Dermis blood vessel endothelial cell (primary cell): ENCODE measurements around the gene CAPN5. TPM values are rescaled to one million over a fixed set of nuclear protein-coding genes. Genes with fewer than 3 reads are reported as not detected.

Experiments used
- DNase-seq: peaks from one replicate; pipeline ENCODE4 v3.0.0; 2010
- total RNA-seq: library from RNA; depleted of rRNA; stranded (reverse); fragments of >200 nt; gene quantifications from 2 replicates; pipeline ENCODE4 v1.2.3, GENCODE V29; 2014

CAPN5 gene
- total RNA-seq, 1 donor from 2014 or later: 5.6 TPM

DNA sequence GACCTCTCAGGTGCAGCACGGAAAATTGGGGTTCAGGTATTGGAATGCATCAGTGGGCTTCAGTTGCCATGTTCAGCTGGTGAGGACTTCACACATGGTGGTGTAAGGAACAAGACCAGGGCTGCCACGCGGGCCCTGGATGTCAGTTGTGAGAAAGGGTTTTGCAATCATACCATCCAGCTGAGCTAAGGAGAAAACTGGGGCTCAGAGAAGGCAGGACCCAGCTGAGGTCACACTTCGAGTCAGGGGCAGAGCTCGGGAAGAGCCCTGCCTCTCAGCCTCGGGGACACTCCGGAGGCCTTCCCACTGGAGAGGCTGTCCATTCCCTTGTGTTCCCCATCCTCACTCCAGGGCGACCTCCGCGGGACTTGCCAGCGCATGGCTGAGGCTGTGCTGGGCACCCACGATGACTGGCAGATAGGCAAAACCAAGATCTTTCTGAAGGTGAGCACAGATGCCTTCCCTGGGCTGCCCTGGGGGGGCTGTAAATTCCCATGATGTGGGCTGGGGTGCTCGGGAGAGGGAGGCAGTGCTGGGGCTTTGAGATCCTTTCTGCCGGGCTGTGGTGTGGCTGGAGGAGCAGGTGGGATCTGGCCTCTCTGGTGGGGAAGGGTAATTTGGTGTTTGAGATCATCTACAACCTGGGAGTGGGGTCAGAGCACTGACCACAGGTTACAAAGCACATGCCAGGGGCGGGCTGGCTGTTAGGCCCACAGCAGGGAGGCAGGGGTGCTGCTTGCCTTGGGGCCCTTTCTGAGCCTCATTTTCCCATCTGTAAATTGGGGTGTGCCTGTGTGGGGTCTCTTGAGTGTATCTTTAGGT is 108.5 kb downstream of the CAPN5 start:
- no peak for DNase-seq

Other genes starting within 250 kb of the CAPN5 start
- gene ACER3, start 206.1 kb upstream of the CAPN5 start, total RNA-seq: 22.8 and 30.1 TPM in 2 replicates
- gene B3GNT6, start 32.6 kb upstream of the CAPN5 start, total RNA-seq: not detected in 2 replicates
- gene OMP, start 35.9 kb downstream of the CAPN5 start, total RNA-seq: 0.47 TPM in 1 of 2 replicates, not detected in the other
- gene MYO7A, start 61.3 kb downstream of the CAPN5 start, total RNA-seq: 7.7 and 8.7 TPM in 2 replicates
- gene GDPD4, start 234.7 kb downstream of the CAPN5 start, total RNA-seq: not detected in 2 replicates